ENCODE data around the gene CST9. TPM values are rescaled to one million over a fixed set of nuclear protein-coding genes. Genes with fewer than 3 reads are reported as not detected.

The CST9 gene
- polyA plus RNA-seq, 2 of the 4 experiments (the other 2 are of a cell fraction) = not detected

DNA sequence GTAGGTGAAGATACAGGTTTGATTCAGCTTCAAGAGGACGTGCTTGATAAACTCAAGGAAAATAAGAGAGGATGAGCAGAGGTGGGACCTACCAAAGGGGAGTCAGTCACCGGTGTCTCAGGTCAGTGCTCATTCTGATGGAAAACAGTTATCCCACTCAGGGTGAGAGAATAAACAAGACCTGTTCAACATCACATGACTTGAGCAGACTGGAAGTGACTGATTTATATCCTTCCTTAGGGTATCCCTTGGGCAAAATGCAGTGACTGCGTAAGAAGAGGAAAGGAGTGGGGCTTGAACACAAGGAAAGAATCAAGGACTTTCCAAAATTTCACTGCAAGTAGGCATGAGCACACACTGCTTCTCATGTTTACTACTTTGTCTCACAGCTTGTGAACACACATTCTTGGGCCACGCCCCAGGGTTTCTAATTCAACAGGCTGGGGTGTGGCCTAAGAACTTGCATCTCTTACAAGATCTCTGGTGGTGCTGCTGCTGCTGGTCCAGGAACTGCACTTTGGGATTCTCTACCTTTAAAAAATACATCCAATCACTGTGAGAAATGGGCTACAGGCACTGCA is 20.4 kb upstream of the CST9 start (continued):
- TF ChIP-seq HEYL (CRISPR knock-in tag; IDR thresholded peaks at IDR 0.05) (no peak), EHMT2 (IDR thresholded peaks at IDR 0.05; ENCODE audit: low read depth) (no peak)

DNA sequence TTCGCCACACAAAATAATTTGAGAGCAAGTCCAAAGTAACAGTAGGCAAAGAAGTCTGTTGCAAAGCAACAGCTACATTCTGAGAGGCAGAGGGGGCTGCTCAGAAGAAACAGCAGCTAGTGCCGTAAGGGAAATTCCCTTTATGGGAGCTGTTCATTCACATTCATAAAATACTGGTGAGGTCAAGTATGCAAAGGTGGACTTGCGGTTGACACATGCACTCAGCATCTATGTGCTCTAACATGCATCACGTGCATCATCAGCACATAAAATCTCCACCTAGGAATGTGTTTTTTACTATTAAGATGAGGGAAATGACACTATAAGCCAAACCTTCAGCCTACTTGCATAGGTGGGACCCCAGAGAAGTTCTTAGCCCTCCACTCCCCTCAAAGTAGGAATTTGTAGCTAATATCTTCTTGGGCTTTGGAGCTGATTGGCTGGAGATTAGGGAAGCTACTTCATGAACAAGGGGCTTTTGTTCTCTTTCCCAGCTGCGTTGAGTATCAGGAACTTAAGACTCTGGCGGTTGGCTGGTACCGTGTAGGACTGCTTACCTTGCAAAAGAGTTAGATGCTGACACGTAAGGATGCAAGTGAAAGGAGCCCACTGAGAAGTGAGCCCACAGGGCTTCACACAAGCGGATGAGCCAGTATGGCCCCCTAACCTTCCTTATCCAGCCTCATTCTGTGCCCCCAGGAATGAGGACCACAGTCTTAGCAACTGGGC is 19.7 kb upstream of the CST9 start:
- ATAC-seq (no peak), FAIRE-seq (no peak), DNase-seq (ENCODE audit: low read depth in 1 of 2, low spot score in 1 of 2) (no peak)
- Histone ChIP-seq H3K4me3 (no peak overlapping the region), H3K4me2 (no peak overlapping the region; the same call in 2 of the 3 replicates), H3K9me3 (0 out of 3 replicates have a peak, but pooled peaks cover 5% of the 10 kb centered on the region), H3K27ac (no peak overlapping the region), H3K4me1 (peaks cover 44% of the 10 kb centered on the region)
- ChIA-PET CTCF (interaction anchor here (1.3 to 1.9 kb wide), 2 partner anchors 16 to 43 kb away, joined by 3 to 6 read pairs; no protein-coding TSS in a partner anchor), POLR2A (no interaction called here)
- TF ChIP-seq, protein P1, sequence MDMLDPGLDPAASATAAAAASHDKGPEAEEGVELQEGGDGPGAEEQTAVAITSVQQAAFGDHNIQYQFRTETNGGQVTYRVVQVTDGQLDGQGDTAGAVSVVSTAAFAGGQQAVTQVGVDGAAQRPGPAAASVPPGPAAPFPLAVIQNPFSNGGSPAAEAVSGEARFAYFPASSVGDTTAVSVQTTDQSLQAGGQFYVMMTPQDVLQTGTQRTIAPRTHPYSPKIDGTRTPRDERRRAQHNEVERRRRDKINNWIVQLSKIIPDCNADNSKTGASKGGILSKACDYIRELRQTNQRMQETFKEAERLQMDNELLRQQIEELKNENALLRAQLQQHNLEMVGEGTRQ (IDR thresholded peaks at IDR 0.05) = no peak
- TF ChIP-seq HOXB13 (CRISPR knock-in tag; IDR thresholded peaks at IDR 0.05; ENCODE audit: low read depth) (no peak), ESRRA (IDR thresholded peaks at IDR 0.05; ENCODE audit: borderline replicate concordance, low read length) (no peak), REST (IDR thresholded peaks at IDR 0.05) (no peak), RCOR1 (IDR thresholded peaks at IDR 0.05; ENCODE audit: low read depth, low read length) (no peak), CBX8 (IDR thresholded peaks at IDR 0.05) (no peak), MAFK (IDR thresholded peaks at IDR 0.05; ENCODE audit: partially characterized antibody) (peak; percentile 43), EHF (CRISPR knock-in tag; IDR thresholded peaks at IDR 0.05) (no peak)
- WGBS (ENCODE audit: missing lambda C conversion rate) = 90% methylated on average over 9 of the region's 9 CpGs

DNA sequence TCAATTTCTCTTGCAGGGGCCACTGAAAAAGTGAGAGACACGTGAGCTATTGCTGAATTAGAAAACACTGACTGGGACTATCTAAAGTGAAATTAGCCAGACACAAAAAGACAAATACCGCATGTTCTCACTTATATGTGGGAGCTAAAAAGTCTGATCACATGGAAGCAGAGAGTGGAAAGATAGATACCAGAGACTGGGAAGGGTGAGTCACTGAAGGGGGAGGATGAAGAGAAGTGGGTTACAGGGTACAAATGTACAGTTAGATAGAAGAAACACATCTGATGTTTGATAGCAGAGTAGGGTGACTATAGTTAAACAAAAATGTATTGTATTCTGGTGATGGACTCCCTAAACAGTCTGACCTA is 18.6 kb upstream of the CST9 start:
- no peak for DNase-seq (ENCODE audit: low read depth in 1 of 2, low spot score in 1 of 2)
- ChIA-PET POLR2A (interaction anchor here (0.8 kb wide), 1 partner anchor 14 kb away, joined by 3 read pairs; the partner anchor contains the start of gene CST3), CTCF (interaction anchor here (0.7 to 0.8 kb wide), 2 partner anchors 17 to 207 kb away, joined by 3 read pairs; no protein-coding TSS in a partner anchor)
- Histone ChIP-seq H3K4me1 (peaks cover 35% of the 10 kb centered on the region), H3K27ac (peak overlapping the region; percentile 2 to 74; a peak in 2 of 6 replicates), H3K9me3 (0 out of 3 replicates have a peak, but pooled peaks cover 5% of the 10 kb centered on the region), H3K4me2 (no peak overlapping the region), H3K4me3 (no peak overlapping the region)
- FAIRE-seq = no peak
- WGBS (ENCODE audit: missing lambda C conversion rate) = 64% methylated on average over 2 of the region's 2 CpGs
- ATAC-seq = no peak
- no peak for TF ChIP-seq FOSL2 (IDR thresholded peaks at IDR 0.05)
- no peak for TF ChIP-seq FOSL2 (CRISPR knock-in tag; IDR thresholded peaks at IDR 0.05)
- no peak for TF ChIP-seq PHF8 (IDR thresholded peaks at IDR 0.05; ENCODE audit: borderline replicate concordance, low read depth)
- no peak for TF ChIP-seq ZSCAN20 (CRISPR knock-in tag; IDR thresholded peaks at IDR 0.05)
- no peak for TF ChIP-seq EP300 (IDR thresholded peaks at IDR 0.05)
- TF ChIP-seq TFCP2L1 (CRISPR knock-in tag; IDR thresholded peaks at IDR 0.05) = no peak
- no peak for TF ChIP-seq HOXA7 (CRISPR knock-in tag; IDR thresholded peaks at IDR 0.05)
- TF ChIP-seq, protein P2, sequence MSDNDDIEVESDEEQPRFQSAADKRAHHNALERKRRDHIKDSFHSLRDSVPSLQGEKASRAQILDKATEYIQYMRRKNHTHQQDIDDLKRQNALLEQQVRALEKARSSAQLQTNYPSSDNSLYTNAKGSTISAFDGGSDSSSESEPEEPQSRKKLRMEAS (IDR thresholded peaks at IDR 0.05) = no peak
- TF ChIP-seq, protein P1 (IDR thresholded peaks at IDR 0.05) = no peak
- TF ChIP-seq MYC (IDR thresholded peaks at IDR 0.05; ENCODE audit: borderline replicate concordance, low read length) = no peak
- no peak for TF ChIP-seq HOXB13 (CRISPR knock-in tag; IDR thresholded peaks at IDR 0.05; ENCODE audit: low read depth)
- TF ChIP-seq GATA3 (IDR thresholded peaks at IDR 0.05; ENCODE audit: borderline replicate concordance) = no peak
- TF ChIP-seq KDM1A (IDR thresholded peaks at IDR 0.05; ENCODE audit: low read depth) = no peak
- TF ChIP-seq, protein P3, sequence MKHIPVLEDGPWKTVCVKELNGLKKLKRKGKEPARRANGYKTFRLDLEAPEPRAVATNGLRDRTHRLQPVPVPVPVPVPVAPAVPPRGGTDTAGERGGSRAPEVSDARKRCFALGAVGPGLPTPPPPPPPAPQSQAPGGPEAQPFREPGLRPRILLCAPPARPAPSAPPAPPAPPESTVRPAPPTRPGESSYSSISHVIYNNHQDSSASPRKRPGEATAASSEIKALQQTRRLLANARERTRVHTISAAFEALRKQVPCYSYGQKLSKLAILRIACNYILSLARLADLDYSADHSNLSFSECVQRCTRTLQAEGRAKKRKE (CRISPR knock-in tag; IDR thresholded peaks at IDR 0.05; ENCODE audit: low read depth) = no peak
- TF ChIP-seq JUN (IDR thresholded peaks at IDR 0.05) = no peak
- no peak for TF ChIP-seq POLR2AphosphoS2 (conservative IDR thresholded peaks at IDR 0.05; ENCODE audit: low read length)

Data from A549 (cell line).